ENCODE results near the gene BABAM2. TPM values are rescaled to one million over a fixed set of nuclear protein-coding genes. Genes with fewer than 3 reads are reported as not detected.

The BABAM2 gene
- total and polyA plus RNA-seq, 4 donors, result 9.9 to 17.0 (median 13.9) TPM

DNA sequence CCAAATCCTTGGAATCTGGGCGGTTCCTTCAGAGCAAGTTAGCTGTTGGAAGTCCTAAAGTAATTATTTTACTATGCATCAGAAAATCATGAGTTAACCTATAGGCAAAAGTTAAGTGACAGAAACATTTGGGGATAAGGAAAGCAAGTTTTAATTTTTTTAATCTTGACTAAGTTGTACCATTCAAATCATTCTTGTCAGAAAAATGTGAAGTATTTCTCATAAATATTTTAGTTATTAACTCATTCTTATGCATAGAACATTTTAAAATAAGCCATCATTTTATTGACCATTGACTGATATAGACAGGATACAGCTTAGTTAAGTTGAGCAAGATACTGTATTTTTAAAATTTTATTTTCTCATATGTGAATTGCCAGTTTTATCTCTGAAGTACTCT is 403.9 kb downstream of the BABAM2 start:
- TF ChIP-seq GABPA (IDR thresholded peaks at IDR 0.05 in 1 of 2, conservative IDR thresholded peaks at IDR 0.05 in 1 of 2), result no peak
- no peak for TF ChIP-seq JUND (IDR thresholded peaks at IDR 0.05)
- TF ChIP-seq, protein P1, sequence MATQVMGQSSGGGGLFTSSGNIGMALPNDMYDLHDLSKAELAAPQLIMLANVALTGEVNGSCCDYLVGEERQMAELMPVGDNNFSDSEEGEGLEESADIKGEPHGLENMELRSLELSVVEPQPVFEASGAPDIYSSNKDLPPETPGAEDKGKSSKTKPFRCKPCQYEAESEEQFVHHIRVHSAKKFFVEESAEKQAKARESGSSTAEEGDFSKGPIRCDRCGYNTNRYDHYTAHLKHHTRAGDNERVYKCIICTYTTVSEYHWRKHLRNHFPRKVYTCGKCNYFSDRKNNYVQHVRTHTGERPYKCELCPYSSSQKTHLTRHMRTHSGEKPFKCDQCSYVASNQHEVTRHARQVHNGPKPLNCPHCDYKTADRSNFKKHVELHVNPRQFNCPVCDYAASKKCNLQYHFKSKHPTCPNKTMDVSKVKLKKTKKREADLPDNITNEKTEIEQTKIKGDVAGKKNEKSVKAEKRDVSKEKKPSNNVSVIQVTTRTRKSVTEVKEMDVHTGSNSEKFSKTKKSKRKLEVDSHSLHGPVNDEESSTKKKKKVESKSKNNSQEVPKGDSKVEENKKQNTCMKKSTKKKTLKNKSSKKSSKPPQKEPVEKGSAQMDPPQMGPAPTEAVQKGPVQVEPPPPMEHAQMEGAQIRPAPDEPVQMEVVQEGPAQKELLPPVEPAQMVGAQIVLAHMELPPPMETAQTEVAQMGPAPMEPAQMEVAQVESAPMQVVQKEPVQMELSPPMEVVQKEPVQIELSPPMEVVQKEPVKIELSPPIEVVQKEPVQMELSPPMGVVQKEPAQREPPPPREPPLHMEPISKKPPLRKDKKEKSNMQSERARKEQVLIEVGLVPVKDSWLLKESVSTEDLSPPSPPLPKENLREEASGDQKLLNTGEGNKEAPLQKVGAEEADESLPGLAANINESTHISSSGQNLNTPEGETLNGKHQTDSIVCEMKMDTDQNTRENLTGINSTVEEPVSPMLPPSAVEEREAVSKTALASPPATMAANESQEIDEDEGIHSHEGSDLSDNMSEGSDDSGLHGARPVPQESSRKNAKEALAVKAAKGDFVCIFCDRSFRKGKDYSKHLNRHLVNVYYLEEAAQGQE (IDR thresholded peaks at IDR 0.05), result no peak
- TF ChIP-seq HNF4A (conservative IDR thresholded peaks at IDR 0.05), result no peak
- TF ChIP-seq, protein P2, sequence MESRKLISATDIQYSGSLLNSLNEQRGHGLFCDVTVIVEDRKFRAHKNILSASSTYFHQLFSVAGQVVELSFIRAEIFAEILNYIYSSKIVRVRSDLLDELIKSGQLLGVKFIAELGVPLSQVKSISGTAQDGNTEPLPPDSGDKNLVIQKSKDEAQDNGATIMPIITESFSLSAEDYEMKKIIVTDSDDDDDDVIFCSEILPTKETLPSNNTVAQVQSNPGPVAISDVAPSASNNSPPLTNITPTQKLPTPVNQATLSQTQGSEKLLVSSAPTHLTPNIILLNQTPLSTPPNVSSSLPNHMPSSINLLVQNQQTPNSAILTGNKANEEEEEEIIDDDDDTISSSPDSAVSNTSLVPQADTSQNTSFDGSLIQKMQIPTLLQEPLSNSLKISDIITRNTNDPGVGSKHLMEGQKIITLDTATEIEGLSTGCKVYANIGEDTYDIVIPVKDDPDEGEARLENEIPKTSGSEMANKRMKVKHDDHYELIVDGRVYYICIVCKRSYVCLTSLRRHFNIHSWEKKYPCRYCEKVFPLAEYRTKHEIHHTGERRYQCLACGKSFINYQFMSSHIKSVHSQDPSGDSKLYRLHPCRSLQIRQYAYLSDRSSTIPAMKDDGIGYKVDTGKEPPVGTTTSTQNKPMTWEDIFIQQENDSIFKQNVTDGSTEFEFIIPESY (IDR thresholded peaks at IDR 0.05), result no peak
- TF ChIP-seq, protein P3, sequence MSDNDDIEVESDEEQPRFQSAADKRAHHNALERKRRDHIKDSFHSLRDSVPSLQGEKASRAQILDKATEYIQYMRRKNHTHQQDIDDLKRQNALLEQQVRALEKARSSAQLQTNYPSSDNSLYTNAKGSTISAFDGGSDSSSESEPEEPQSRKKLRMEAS (IDR thresholded peaks at IDR 0.05), result no peak
- TF ChIP-seq FOXA2 (IDR thresholded peaks at IDR 0.05), result no peak
- TF ChIP-seq NR2F2 (IDR thresholded peaks at IDR 0.05), result no peak
- TF ChIP-seq, protein P4, sequence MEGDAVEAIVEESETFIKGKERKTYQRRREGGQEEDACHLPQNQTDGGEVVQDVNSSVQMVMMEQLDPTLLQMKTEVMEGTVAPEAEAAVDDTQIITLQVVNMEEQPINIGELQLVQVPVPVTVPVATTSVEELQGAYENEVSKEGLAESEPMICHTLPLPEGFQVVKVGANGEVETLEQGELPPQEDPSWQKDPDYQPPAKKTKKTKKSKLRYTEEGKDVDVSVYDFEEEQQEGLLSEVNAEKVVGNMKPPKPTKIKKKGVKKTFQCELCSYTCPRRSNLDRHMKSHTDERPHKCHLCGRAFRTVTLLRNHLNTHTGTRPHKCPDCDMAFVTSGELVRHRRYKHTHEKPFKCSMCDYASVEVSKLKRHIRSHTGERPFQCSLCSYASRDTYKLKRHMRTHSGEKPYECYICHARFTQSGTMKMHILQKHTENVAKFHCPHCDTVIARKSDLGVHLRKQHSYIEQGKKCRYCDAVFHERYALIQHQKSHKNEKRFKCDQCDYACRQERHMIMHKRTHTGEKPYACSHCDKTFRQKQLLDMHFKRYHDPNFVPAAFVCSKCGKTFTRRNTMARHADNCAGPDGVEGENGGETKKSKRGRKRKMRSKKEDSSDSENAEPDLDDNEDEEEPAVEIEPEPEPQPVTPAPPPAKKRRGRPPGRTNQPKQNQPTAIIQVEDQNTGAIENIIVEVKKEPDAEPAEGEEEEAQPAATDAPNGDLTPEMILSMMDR (IDR thresholded peaks at IDR 0.05; ENCODE audit: low read depth, low read length, missing input control), result no peak
- no peak for TF ChIP-seq TAF1 (conservative IDR thresholded peaks at IDR 0.05)
- no peak for TF ChIP-seq RAD21 (IDR thresholded peaks at IDR 0.05)
- no peak for TF ChIP-seq RXRA (IDR thresholded peaks at IDR 0.05)
- TF ChIP-seq EGR1 (IDR thresholded peaks at IDR 0.05; ENCODE audit: low read depth in 2 of 2), result no peak
- Histone ChIP-seq H3K36me3 (ENCODE audit: control insufficient read depth in 4 of 4, insufficient read depth in 3 of 4, low read depth in 1 of 4, low read length in 3 of 4) (no peaks in the 10 kb centered on the region), H3K9ac (ENCODE audit: low read depth in 1 of 2, low read length in 2 of 2) (no peak overlapping the region)

DNA sequence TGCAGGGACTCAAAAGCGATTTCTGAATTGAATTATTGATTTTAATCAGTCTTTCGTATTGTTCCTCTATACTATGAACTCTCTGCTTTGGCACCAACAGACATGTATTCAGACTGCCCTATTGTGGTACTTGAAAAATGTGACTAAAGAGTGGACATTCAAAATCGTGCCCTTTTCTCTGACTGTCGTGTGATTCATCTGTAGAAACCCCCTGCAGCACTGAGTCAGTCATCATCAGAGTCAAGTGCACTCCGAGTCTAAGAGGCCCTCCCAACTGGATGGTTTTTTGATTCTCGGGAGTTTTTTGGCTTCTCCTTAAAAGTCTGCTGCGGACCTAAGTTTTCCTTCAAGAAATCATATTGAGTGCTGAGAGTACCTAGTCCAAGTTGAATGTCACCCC is 405.7 kb downstream of the BABAM2 start:
- WGBS, result 95% methylated on average over 7 of the region's 7 CpGs
- TF ChIP-seq, protein P3 (IDR thresholded peaks at IDR 0.05), result no peak
- no peak for TF ChIP-seq RXRA (IDR thresholded peaks at IDR 0.05)
- TF ChIP-seq, protein P4 (IDR thresholded peaks at IDR 0.05; ENCODE audit: low read depth, low read length, missing input control), result no peak
- no peak for TF ChIP-seq RAD21 (IDR thresholded peaks at IDR 0.05)
- TF ChIP-seq JUND (IDR thresholded peaks at IDR 0.05), result no peak
- TF ChIP-seq, protein P1 (IDR thresholded peaks at IDR 0.05), result no peak
- TF ChIP-seq NR2F2 (IDR thresholded peaks at IDR 0.05), result no peak
- no peak for TF ChIP-seq YY1 (IDR thresholded peaks at IDR 0.05)
- no peak for TF ChIP-seq FOXA2 (IDR thresholded peaks at IDR 0.05)
- TF ChIP-seq SP1 (IDR thresholded peaks at IDR 0.05), result no peak
- no peak for TF ChIP-seq HNF4G (IDR thresholded peaks at IDR 0.05)
- TF ChIP-seq HNF4A (conservative IDR thresholded peaks at IDR 0.05), result no peak

More for the DNA sequence above, 403.9 kb downstream of the BABAM2 start:
- Histone ChIP-seq H3K9me3 (ENCODE audit: control insufficient read depth in 4 of 4, low read length in 3 of 4) (no peaks in the 10 kb centered on the region), H3K4me3 (ENCODE audit: low read depth in 1 of 3, low read length in 3 of 3) (no peak overlapping the region), H3K27ac (ENCODE audit: low read depth in 1 of 2, low read length in 2 of 2) (no peak overlapping the region), H3K27me3 (ENCODE audit: control insufficient read depth in 4 of 4, insufficient read depth in 4 of 4, low read length in 3 of 4) (no peaks in the 10 kb centered on the region), H3K4me1 (ENCODE audit: control insufficient read depth in 4 of 4, insufficient read depth in 4 of 4, low read length in 3 of 4) (no peaks in the 10 kb centered on the region)
- 98% methylated on average over 1 of the region's 1 CpG for WGBS
- DNase-seq (ENCODE audit: low spot score), result no peak

More for the DNA sequence above, 405.7 kb downstream of the BABAM2 start:
- Histone ChIP-seq H3K4me3 (ENCODE audit: low read depth in 1 of 3, low read length in 3 of 3) (no peak overlapping the region), H3K27me3 (ENCODE audit: control insufficient read depth in 4 of 4, insufficient read depth in 4 of 4, low read length in 3 of 4) (no peaks in the 10 kb centered on the region), H3K4me1 (ENCODE audit: control insufficient read depth in 4 of 4, insufficient read depth in 4 of 4, low read length in 3 of 4) (no peaks in the 10 kb centered on the region), H3K9ac (ENCODE audit: low read depth in 1 of 2, low read length in 2 of 2) (no peak overlapping the region), H3K9me3 (ENCODE audit: control insufficient read depth in 4 of 4, low read length in 3 of 4) (no peaks in the 10 kb centered on the region), H3K36me3 (ENCODE audit: control insufficient read depth in 4 of 4, insufficient read depth in 3 of 4, low read depth in 1 of 4, low read length in 3 of 4) (no peaks in the 10 kb centered on the region), H3K27ac (ENCODE audit: low read depth in 1 of 2, low read length in 2 of 2) (no peak overlapping the region)
- DNase-seq (ENCODE audit: low spot score), result no peak

Measured in liver (tissue), 9 donors.